GM12878 (cell line): ENCODE measurements around the gene MRPL41. TPM values are rescaled to one million over a fixed set of nuclear protein-coding genes. Genes with fewer than 3 reads are reported as not detected.

Experiments used
- ATAC-seq: fragments of 200-7000 bp; cut with Tn5 transposase; 3 replicates; pipeline ENCODE4 v1.9.1; 2020; ENCODE audit warnings: mild to moderate bottlenecking, moderate library complexity
- BruUV-seq: library from RNA; stranded (reverse); fragments of 400-500 nt; replicated peaks from 2 replicates; lab custom pipeline; 2021; lab: Mats Ljungman, UMichigan
- CTCF ChIA-PET: fragments of 300-600 bp; sonication (Branson Sonifier 250); formaldehyde crosslinking; extraction: SDS; loops from one replicate; lab custom pipeline; 2021; ENCODE audit warnings: inconsistent platforms; lab: Yijun Ruan, JAX
- POLR2A ChIA-PET: fragments of 350-600 bp; formaldehyde crosslinking; extraction: SDS; loops from one replicate; lab custom pipeline; 2021; ENCODE audit warnings: inconsistent platforms; lab: Charles Lee
- RAD21 ChIA-PET: fragments of 300-600 bp; sonication (Branson Sonifier 250); formaldehyde crosslinking; loops from one replicate; lab custom pipeline; 2023; ENCODE audit warnings: antibody characterized with exemption; ENCODE audit not compliant: unreplicated experiment; lab: Charles Lee
- SMC1A ChIA-PET: fragments of 300-600 bp; sonication (Branson Sonifier 250); formaldehyde crosslinking; loops from one replicate; lab custom pipeline; 2023; ENCODE audit not compliant: unreplicated experiment, uncharacterized antibody; lab: Charles Lee
- DNase-seq: peaks from one replicate; pipeline ENCODE4 v3.0.0-alpha.2; 2011; ENCODE audit warnings: low read depth, low spot score
- FAIRE-seq: peaks from 3 replicates; lab custom pipeline; 2011; peaks lifted over from hg19 to GRCh38; lab: Jason Lieb, UNC
- H2AFZ ChIP-seq: 2 replicates; pipeline ENCODE4 v1.6.0; 2011; ENCODE audit warnings: low read depth, low read length, control low read depth; ENCODE audit not compliant: control insufficient read depth
- H3K27ac ChIP-seq: 2 replicates; pipeline ENCODE4 v1.5.1; 2011; ENCODE audit warnings: control low read depth; ENCODE audit not compliant: control insufficient read depth, insufficient read depth
- H3K27me3 ChIP-seq, 2 experiments: replicated peaks in 1 of 2; 2 replicates each; pipeline versions ENCODE4 v1.6.0 to v1.6.1; 2011; ENCODE audit warnings: low read length in 1 of 2; ENCODE audit not compliant: control insufficient read depth in 2 of 2, insufficient read depth in 2 of 2
- H3K36me3 ChIP-seq, 2 experiments: 2 replicates each; pipeline ENCODE4 v1.5.1; 2011; ENCODE audit warnings: low read length in 1 of 2; ENCODE audit not compliant: control insufficient read depth in 2 of 2, insufficient read depth in 2 of 2
- H3K4me1 ChIP-seq: 2 replicates; pipeline ENCODE4 v1.6.1; 2011; ENCODE audit warnings: mild to moderate bottlenecking, low read length, moderate library complexity, mixed read lengths; ENCODE audit not compliant: control insufficient read depth, insufficient read depth
- H3K4me2 ChIP-seq: 2 replicates; pipeline ENCODE4 v1.6.0; 2011; ENCODE audit warnings: control low read depth; ENCODE audit not compliant: control insufficient read depth, insufficient read depth
- H3K4me3 ChIP-seq: fragments of 200-600 bp; sonication (generic); 2 replicates; pipeline ENCODE4 v1.5.1; 2016
- H3K79me2 ChIP-seq: 2 replicates; pipeline ENCODE4 v1.6.0; 2011; ENCODE audit warnings: low read length; ENCODE audit not compliant: control insufficient read depth, insufficient read depth
- H3K9ac ChIP-seq: 2 replicates; pipeline ENCODE4 v1.8.0; 2011; ENCODE audit warnings: low read length, control low read depth, mixed read lengths; ENCODE audit not compliant: control insufficient read depth, insufficient read depth
- H3K9me3 ChIP-seq: replicated peaks from 3 replicates; pipeline ENCODE4 v1.5.1; 2011; ENCODE audit warnings: mild to moderate bottlenecking, low read length; ENCODE audit not compliant: control insufficient read depth, insufficient read depth
- H4K20me1 ChIP-seq: 2 replicates; pipeline ENCODE4 v1.6.0; 2011; ENCODE audit not compliant: control insufficient read depth, insufficient read depth
- BACH1 ChIP-seq: fragments of 450-650 bp; IDR thresholded peaks from 2 replicates; pipeline ENCODE4 v1.6.1; 2017; ENCODE audit warnings: mild to moderate bottlenecking, borderline replicate concordance
- CHD2 ChIP-seq: IDR thresholded peaks from 2 replicates; pipeline ENCODE4 v1.6.1; 2011; ENCODE audit warnings: low read depth, low read length, improper control_type of control experiment, borderline replicate concordance
- IKZF1 ChIP-seq: fragments of 450-650 bp; conservative IDR thresholded peaks from 2 replicates; pipeline ENCODE4 v1.6.1; 2017; ENCODE audit warnings: antibody characterized with exemption, mild to moderate bottlenecking
- KDM1A ChIP-seq: fragments of 200-600 bp; sonication (generic); IDR thresholded peaks from 2 replicates; pipeline ENCODE4 v1.6.1; 2016; ENCODE audit warnings: borderline replicate concordance
- KLF5 ChIP-seq: fragments of 450-650 bp; IDR thresholded peaks from 2 replicates; pipeline ENCODE4 v1.6.1; 2014; ENCODE audit warnings: mild to moderate bottlenecking; ENCODE audit not compliant: partially characterized antibody
- MEF2B ChIP-seq: fragments of 450-650 bp; IDR thresholded peaks from 2 replicates; pipeline ENCODE4 v1.6.1; 2018; ENCODE audit warnings: mild to moderate bottlenecking, moderate library complexity; ENCODE audit not compliant: partially characterized antibody, poor library complexity, severe bottlenecking
- MYB ChIP-seq: fragments of 150-350 bp; IDR thresholded peaks from 2 replicates; pipeline ENCODE4 v1.6.1; 2014; ENCODE audit warnings: mild to moderate bottlenecking, low read depth, low read length, borderline replicate concordance
- MYC ChIP-seq: IDR thresholded peaks from 2 replicates; pipeline ENCODE4 v1.6.1; 2011; ENCODE audit warnings: mild to moderate bottlenecking, low read length, moderate library complexity, inconsistent platforms; ENCODE audit not compliant: insufficient read depth, insufficient replicate concordance, insufficient read length, severe bottlenecking
- NR2C2 ChIP-seq: IDR thresholded peaks from 2 replicates; pipeline ENCODE4 v1.6.1; 2011; ENCODE audit warnings: borderline replicate concordance, low read depth; ENCODE audit not compliant: control insufficient read depth, insufficient read length
- PBX3 ChIP-seq: IDR thresholded peaks from 2 replicates; pipeline ENCODE4 v1.6.1; 2011; ENCODE audit warnings: mild to moderate bottlenecking, low read depth, low read length, moderate library complexity; ENCODE audit not compliant: insufficient replicate concordance
- RAD51 ChIP-seq: fragments of 450-650 bp; IDR thresholded peaks from 2 replicates; pipeline ENCODE4 v1.6.1; 2016; ENCODE audit warnings: moderate library complexity, mild to moderate bottlenecking, inconsistent platforms
- RELA ChIP-seq: fragments of 450-650 bp; IDR thresholded peaks from 2 replicates; pipeline ENCODE4 v1.8.0; 2014; ENCODE audit warnings: borderline replicate concordance; ENCODE audit not compliant: partially characterized antibody
- SMAD5 ChIP-seq: IDR thresholded peaks from 2 replicates; pipeline ENCODE4 v1.6.1; 2016; ENCODE audit warnings: antibody characterized with exemption, low read depth
- SP1 ChIP-seq: IDR thresholded peaks from one replicate; pipeline ENCODE4 v1.6.1; 2011; ENCODE audit warnings: low read depth, low read length
- WGBS: methylation state at CpG from one replicate; pipeline ENCODE4 v1.1.6; 2016; ENCODE audit warnings: low lambda C conversion rate; ENCODE audit not compliant: insufficient replicate concordance, insufficient coverage; ENCODE audit errors: missing lambda C conversion rate; 5-methylcytosine and 5-hydroxymethylcytosine counted together
- in situ Hi-C: fragments of 300-500 bp; cut with MboI; formaldehyde crosslinking; loops from 9 replicates; pipeline ENCODE4 v1.14.3; 2018; ENCODE audit warnings: mixed read lengths
- intact Hi-C: fragments of 100-400 bp; cut with micrococcal nuclease; formaldehyde crosslinking; loops from one replicate; pipeline ENCODE4 v1.14.2; 2022; ENCODE audit not compliant: unreplicated experiment
- polyA plus RNA-seq, 11 experiments: library from polyadenylated mRNA; depleted of rRNA in 4 of 11; unstranded in 6 of 11; stranded (reverse) in 5 of 11; fragments of >200 nt; fragmentation: Nextera tagmentation in 4 of 11; fragmentation: Illumina TruSeq in 1 of 11; extraction: Ambion mirVana in 4 of 11; extraction: Trizol in 1 of 11; gene quantifications; 1 replicate in 1 of 11; 2 replicates in 10 of 11; pipeline versions ENCODE4 v1.2.1 to v1.2.3, GENCODE V29; 2011 to 2016; ENCODE audit warnings: inconsistent platforms in 2 of 11, missing spikeins in 2 of 11, low read depth in 1 of 11
- total RNA-seq, 4 experiments: library from RNA; depleted of rRNA in 3 of 4; stranded (reverse); fragments of >200 nt in 3 of 4; fragmentation: Illumina TruSeq in 1 of 4; extraction: Trizol in 1 of 4; gene quantifications; 2 replicates each; pipeline versions ENCODE4 v1.2.1 to v1.2.3, GENCODE V29; 2013 to 2021
- TF ChIP-seq, protein P1 (sequence below): fragments of 450-650 bp; IDR thresholded peaks from 2 replicates; pipeline ENCODE4 v1.6.1; 2017; ENCODE audit warnings: mild to moderate bottlenecking, moderate library complexity
- TF ChIP-seq, protein P2 (sequence below): fragments of 450-650 bp; IDR thresholded peaks from 2 replicates; pipeline ENCODE4 v1.6.1; 2014; ENCODE audit warnings: mild to moderate bottlenecking

Gene MRPL41
- total and polyA plus RNA-seq, 10 of the 15 experiments (the other 5 are each of a cell fraction or from before 2014, with no cell fraction given): 1.3 to 116 (median 40.1) TPM

- Histone ChIP-seq H3K4me3 (no peak overlapping the region), H3K36me3 (no peaks in the 10 kb centered on the region), H3K4me1 (peaks cover 11% of the 10 kb centered on the region), H2AFZ (no peak overlapping the region), H3K79me2 (no peaks in the 10 kb centered on the region), H3K9ac (no peak overlapping the region), H3K9me3 (no peaks in the 10 kb centered on the region; the same call in 2 of the 3 replicates), H3K27ac (no peak overlapping the region), H3K27me3 (no peaks in the 10 kb centered on the region; a peak in 1 of 4 replicates), H4K20me1 (no peaks in the 10 kb centered on the region), H3K4me2 (no peak overlapping the region)
- FAIRE-seq (no peak), ATAC-seq (no peak), DNase-seq (no peak)
- intact Hi-C loops: no loop called here
- RAD21 ChIA-PET: no interaction called here
- CTCF ChIA-PET: interaction anchor here (0.7 kb wide), 1 partner anchor 13 kb away, joined by 3 read pairs; no protein-coding TSS in a partner anchor
- 76% methylated on average over 16 of the region's 18 CpGs for WGBS
- SMC1A ChIA-PET: no interaction called here
- no TSS peak for BruUV-seq
- POLR2A ChIA-PET: interaction anchor here (1.7 kb wide), 1 partner anchor 11 kb away, joined by 5 read pairs; the partner anchor contains the start of gene MRPL41
- in situ Hi-C loops: no loop called here
- TF ChIP-seq, protein P1, sequence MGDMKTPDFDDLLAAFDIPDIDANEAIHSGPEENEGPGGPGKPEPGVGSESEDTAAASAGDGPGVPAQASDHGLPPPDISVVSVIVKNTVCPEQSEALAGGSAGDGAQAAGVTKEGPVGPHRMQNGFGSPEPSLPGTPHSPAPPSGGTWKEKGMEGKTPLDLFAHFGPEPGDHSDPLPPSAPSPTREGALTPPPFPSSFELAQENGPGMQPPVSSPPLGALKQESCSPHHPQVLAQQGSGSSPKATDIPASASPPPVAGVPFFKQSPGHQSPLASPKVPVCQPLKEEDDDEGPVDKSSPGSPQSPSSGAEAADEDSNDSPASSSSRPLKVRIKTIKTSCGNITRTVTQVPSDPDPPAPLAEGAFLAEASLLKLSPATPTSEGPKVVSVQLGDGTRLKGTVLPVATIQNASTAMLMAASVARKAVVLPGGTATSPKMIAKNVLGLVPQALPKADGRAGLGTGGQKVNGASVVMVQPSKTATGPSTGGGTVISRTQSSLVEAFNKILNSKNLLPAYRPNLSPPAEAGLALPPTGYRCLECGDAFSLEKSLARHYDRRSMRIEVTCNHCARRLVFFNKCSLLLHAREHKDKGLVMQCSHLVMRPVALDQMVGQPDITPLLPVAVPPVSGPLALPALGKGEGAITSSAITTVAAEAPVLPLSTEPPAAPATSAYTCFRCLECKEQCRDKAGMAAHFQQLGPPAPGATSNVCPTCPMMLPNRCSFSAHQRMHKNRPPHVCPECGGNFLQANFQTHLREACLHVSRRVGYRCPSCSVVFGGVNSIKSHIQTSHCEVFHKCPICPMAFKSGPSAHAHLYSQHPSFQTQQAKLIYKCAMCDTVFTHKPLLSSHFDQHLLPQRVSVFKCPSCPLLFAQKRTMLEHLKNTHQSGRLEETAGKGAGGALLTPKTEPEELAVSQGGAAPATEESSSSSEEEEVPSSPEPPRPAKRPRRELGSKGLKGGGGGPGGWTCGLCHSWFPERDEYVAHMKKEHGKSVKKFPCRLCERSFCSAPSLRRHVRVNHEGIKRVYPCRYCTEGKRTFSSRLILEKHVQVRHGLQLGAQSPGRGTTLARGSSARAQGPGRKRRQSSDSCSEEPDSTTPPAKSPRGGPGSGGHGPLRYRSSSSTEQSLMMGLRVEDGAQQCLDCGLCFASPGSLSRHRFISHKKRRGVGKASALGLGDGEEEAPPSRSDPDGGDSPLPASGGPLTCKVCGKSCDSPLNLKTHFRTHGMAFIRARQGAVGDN: no peak
- TF ChIP-seq CHD2 (no peak), KLF5 (no peak), MEF2B (no peak), SP1 (no peak), MYB (no peak), RELA (no peak), RAD51 (no peak), KDM1A (no peak), IKZF1 (no peak), BACH1 (no peak), PBX3 (no peak), SMAD5 (no peak), MYC (no peak), NR2C2 (no peak)
- TF ChIP-seq, protein P2, sequence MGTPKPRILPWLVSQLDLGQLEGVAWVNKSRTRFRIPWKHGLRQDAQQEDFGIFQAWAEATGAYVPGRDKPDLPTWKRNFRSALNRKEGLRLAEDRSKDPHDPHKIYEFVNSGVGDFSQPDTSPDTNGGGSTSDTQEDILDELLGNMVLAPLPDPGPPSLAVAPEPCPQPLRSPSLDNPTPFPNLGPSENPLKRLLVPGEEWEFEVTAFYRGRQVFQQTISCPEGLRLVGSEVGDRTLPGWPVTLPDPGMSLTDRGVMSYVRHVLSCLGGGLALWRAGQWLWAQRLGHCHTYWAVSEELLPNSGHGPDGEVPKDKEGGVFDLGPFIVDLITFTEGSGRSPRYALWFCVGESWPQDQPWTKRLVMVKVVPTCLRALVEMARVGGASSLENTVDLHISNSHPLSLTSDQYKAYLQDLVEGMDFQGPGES: no peak
These were observed 11.1 kb upstream of the MRPL41 start for GRCh38 chr9:137540536-137540935.
